ENCODE results near the gene CMTM7.
A peak's percentile ranks its signal among the peaks of the same experiment; 100 is the strongest.

Gene CMTM7

GRCh38 chr3:32493437-32494414 lies 102.1 kb downstream of the CMTM7 start:
- DNase-seq (ENCODE audit: low spot score), result no peak

GRCh38 chr3:32495085-32495484 lies 103.4 kb downstream of the CMTM7 start:
- DNase-seq (ENCODE audit: low spot score), result no peak

GRCh38 chr3:32495609-32496008 lies 104.0 kb downstream of the CMTM7 start:
- DNase-seq (ENCODE audit: low spot score), result no peak

- DNase-seq (ENCODE audit: low spot score), result no peak
These were observed 106.6 kb downstream of the CMTM7 start for GRCh38 chr3:32498252-32498651.

- DNase-seq (ENCODE audit: low spot score), result no peak
These were observed 107.3 kb downstream of the CMTM7 start for GRCh38 chr3:32498992-32499391.

GRCh38 chr3:32499585-32499984 lies 107.9 kb downstream of the CMTM7 start:
- no peak for DNase-seq (ENCODE audit: low spot score)

- no peak for DNase-seq (ENCODE audit: low spot score)
These were observed 108.6 kb downstream of the CMTM7 start for GRCh38 chr3:32500231-32500630.

- DNase-seq (ENCODE audit: low spot score), result no peak
These were observed 109.5 kb downstream of the CMTM7 start for GRCh38 chr3:32500880-32501782.

GRCh38 chr3:32501783-32502117 lies 110.1 kb downstream of the CMTM7 start:
- DNase-seq (ENCODE audit: low spot score), result no peak

GRCh38 chr3:32502118-32502945 lies 110.7 kb downstream of the CMTM7 start, which contains the start of gene CMTM6:
Gene CMTM6 (minus strand): TSS chr3:32502852. CDS start chr3:32502745, 107 bp downstream.
- DNase-seq (ENCODE audit: low spot score), result peak; percentile 81

GRCh38 chr3:32502946-32503286 lies 111.3 kb downstream of the CMTM7 start:
- DNase-seq (ENCODE audit: low spot score), result no peak

Data from hematopoietic multipotent progenitor cell treated with erythropoietin and hydrocortisone succinate and interleukin-3 and kit ligand, for 15 days (in vitro differentiated cells).